Activated CD8-positive, alpha-beta T cell treated with anti-CD3 and anti-CD28 coated beads for 36 hours (primary cell): ENCODE measurements around the gene UIMC1. TPM values are rescaled to one million over a fixed set of nuclear protein-coding genes. Genes with fewer than 3 reads are reported as not detected.

Experiments
- ATAC-seq: fragments of 200-7000 bp; cut with Tn5 transposase; one replicate; pipeline ENCODE4 v1.10.0; 2021; ENCODE audit warnings: mild to moderate bottlenecking, moderate library complexity
- CTCF ChIA-PET: fragments of 350-600 bp; sonication (Branson Sonifier 250); formaldehyde crosslinking; loops from one replicate; lab custom pipeline; 2021; ENCODE audit warnings: antibody characterized with exemption; lab: Charles Lee
- POLR2A ChIA-PET: fragments of 350-600 bp; sonication (Branson Sonifier 250); formaldehyde crosslinking; loops from one replicate; lab custom pipeline; 2021; ENCODE audit warnings: antibody characterized with exemption; lab: Charles Lee
- DNase-seq: peaks from one replicate; pipeline ENCODE4 v3.0.0-alpha.2; 2020
- H3K27ac Mint-ChIP-seq: one replicate; pipeline ENCODE4 v1.8.0; 2021; ENCODE audit warnings: mild to moderate bottlenecking, mixed read lengths
- H3K27me3 Mint-ChIP-seq: one replicate; pipeline ENCODE4 v1.8.0; 2021; ENCODE audit warnings: mixed read lengths
- H3K36me3 Mint-ChIP-seq: one replicate; pipeline ENCODE4 v1.8.0; 2021; ENCODE audit warnings: low read depth, mixed read lengths
- H3K4me1 Mint-ChIP-seq: one replicate; pipeline ENCODE4 v1.8.0; 2021; ENCODE audit warnings: low read depth, mixed read lengths
- H3K4me3 Mint-ChIP-seq: one replicate; pipeline ENCODE4 v1.8.0; 2021; ENCODE audit warnings: mild to moderate bottlenecking, moderate library complexity, mixed read lengths
- H3K9me3 Mint-ChIP-seq: one replicate; pipeline ENCODE4 v1.8.0; 2021; ENCODE audit warnings: mixed read lengths
- CTCF ChIP-seq: fragments of 200-600 bp; IDR thresholded peaks from one replicate; pipeline ENCODE4 v1.8.0; 2022; ENCODE audit warnings: antibody characterized with exemption, mild to moderate bottlenecking
- intact Hi-C: fragments of 100-400 bp; cut with micrococcal nuclease; formaldehyde crosslinking; loops from one replicate; pipeline ENCODE4 v1.10.0; 2022
- total RNA-seq, 2 experiments: library from RNA; stranded (reverse); gene quantifications; one replicate each; pipeline ENCODE4 v1.2.3, GENCODE V29; 2021

Gene UIMC1
- total RNA-seq, 2 experiments from 2014 or later = 54.1 to 57.0 TPM

- H3K9me3 Mint-ChIP-seq = no peaks in the 10 kb centered on the region
- no peak overlapping the region for H3K27ac Mint-ChIP-seq
- ChIA-PET POLR2A (no interaction called here), CTCF (no interaction called here)
- DNase-seq = no peak
- no peak overlapping the region for H3K4me3 Mint-ChIP-seq
- ATAC-seq = no peak
- no peaks in the 10 kb centered on the region for H3K36me3 Mint-ChIP-seq
- intact Hi-C loops = no loop called here
- no peaks in the 10 kb centered on the region for H3K4me1 Mint-ChIP-seq
- peaks cover 27% of the 10 kb centered on the region for H3K27me3 Mint-ChIP-seq
- TF ChIP-seq CTCF = no peak
Measured at GRCh38 chr5:176870110-176870591, 136.4 kb downstream of the UIMC1 start.

- ChIA-PET POLR2A (no interaction called here), CTCF (no interaction called here)
- Mint-ChIP-seq H3K27me3 (peaks cover 22% of the 10 kb centered on the region), H3K4me3 (no peak overlapping the region), H3K36me3 (no peaks in the 10 kb centered on the region), H3K4me1 (no peaks in the 10 kb centered on the region), H3K27ac (no peak overlapping the region), H3K9me3 (no peaks in the 10 kb centered on the region)
- ATAC-seq (no peak), DNase-seq (no peak)
- TF ChIP-seq CTCF = no peak
- intact Hi-C loops = no loop called here
Measured at GRCh38 chr5:176869501-176870109, 137.0 kb downstream of the UIMC1 start.

GRCh38 chr5:176868731-176869130 lies 137.8 kb downstream of the UIMC1 start:
- ChIA-PET POLR2A (no interaction called here), CTCF (no interaction called here)
- intact Hi-C loops = no loop called here
- H3K27ac Mint-ChIP-seq = no peak overlapping the region
- no peak overlapping the region for H3K4me3 Mint-ChIP-seq
- TF ChIP-seq CTCF = no peak
- ATAC-seq (no peak), DNase-seq (no peak)
- H3K36me3 Mint-ChIP-seq = no peaks in the 10 kb centered on the region
- no peaks in the 10 kb centered on the region for H3K9me3 Mint-ChIP-seq
- H3K27me3 Mint-ChIP-seq = peaks cover 23% of the 10 kb centered on the region
- no peaks in the 10 kb centered on the region for H3K4me1 Mint-ChIP-seq

- no peaks in the 10 kb centered on the region for H3K4me1 Mint-ChIP-seq
- TF ChIP-seq CTCF = no peak
- H3K27me3 Mint-ChIP-seq = peaks cover 25% of the 10 kb centered on the region
- H3K9me3 Mint-ChIP-seq = no peaks in the 10 kb centered on the region
- DNase-seq = no peak
- no peak overlapping the region for H3K27ac Mint-ChIP-seq
- CTCF ChIA-PET = no interaction called here
- H3K4me3 Mint-ChIP-seq = no peak overlapping the region
- POLR2A ChIA-PET = interaction anchor here (1.4 kb wide), 1 partner anchor 14 kb away, joined by 3 read pairs; no protein-coding TSS in a partner anchor
- no peaks in the 10 kb centered on the region for H3K36me3 Mint-ChIP-seq
- ATAC-seq = no peak
- intact Hi-C loops = no loop called here
Measured at GRCh38 chr5:176868126-176868525, 138.5 kb downstream of the UIMC1 start.

GRCh38 chr5:176866707-176867310 lies 139.8 kb downstream of the UIMC1 start:
- TF ChIP-seq CTCF = no peak
- no peaks in the 10 kb centered on the region for H3K9me3 Mint-ChIP-seq
- ATAC-seq = no peak
- ChIA-PET POLR2A (interaction anchor here (0.5 to 1.4 kb wide), 2 partner anchors 15 to 448 kb away, joined by 3 read pairs; no protein-coding TSS in a partner anchor), CTCF (no interaction called here)
- H3K4me1 Mint-ChIP-seq = no peaks in the 10 kb centered on the region
- intact Hi-C loops = no loop called here
- no peak for DNase-seq
- no peaks in the 10 kb centered on the region for H3K36me3 Mint-ChIP-seq
- no peak overlapping the region for H3K27ac Mint-ChIP-seq
- no peak overlapping the region for H3K4me3 Mint-ChIP-seq
- peaks cover 32% of the 10 kb centered on the region for H3K27me3 Mint-ChIP-seq
